K562 (cell line): Measurements from ENCODE around the gene AFAP1. TPM values are rescaled to one million over a fixed set of nuclear protein-coding genes. Genes with fewer than 3 reads are reported as not detected.

ENCODE experiments used
- ATAC-seq: fragments of 200-7000 bp; cut with Tn5 transposase; 3 replicates; pipeline ENCODE4 v1.9.1; 2020; ENCODE audit warnings: moderate library complexity
- BruUV-seq: library from RNA; stranded (reverse); fragments of 400-500 nt; replicated peaks from 2 replicates; lab custom pipeline; 2021; lab: Mats Ljungman, UMichigan
- CTCF ChIA-PET: fragments of 300-600 bp; formaldehyde crosslinking; extraction: SDS; loops from one replicate; lab custom pipeline; 2021; ENCODE audit warnings: low intra/inter-chr PET ratio; lab: Yijun Ruan, JAX
- POLR2A ChIA-PET: fragments of 300-600, 350-650 bp; sonication (Branson Sonifier 250); formaldehyde crosslinking; extraction: SDS; loops from one replicate; lab custom pipeline; 2021; ENCODE audit warnings: antibody characterized with exemption, inconsistent platforms; lab: Yijun Ruan, JAX
- DNase-seq, 4 experiments: peaks; one replicate each; pipeline versions ENCODE4 v3.0.0 to v3.0.0-alpha.2; 2011 to 2018; ENCODE audit warnings: low spot score in 3 of 4, mixed read lengths in 3 of 4; ENCODE audit errors: extremely low read depth in 1 of 4
- FAIRE-seq: peaks from 2 replicates; lab custom pipeline; 2011; peaks lifted over from hg19 to GRCh38; lab: Jason Lieb, UNC
- H2AFZ ChIP-seq: 2 replicates; pipeline ENCODE4 v1.6.0; 2011; ENCODE audit warnings: low read depth, low read length, control low read depth, inconsistent platforms
- H3K27ac ChIP-seq: fragments of 200-600 bp; 3 replicates; pipeline ENCODE4 v1.8.0; 2011; ENCODE audit warnings: low read depth, mild to moderate bottlenecking, control low read depth, inconsistent platforms, low read length, moderate library complexity, mixed read lengths; ENCODE audit errors: extremely low read depth
- H3K27me3 ChIP-seq, 2 experiments: fragments of 300-600 bp in 1 of 2; 2 replicates in 1 of 2; 3 replicates in 1 of 2; pipeline versions ENCODE4 v1.6.0 to v1.8.0; 2011; ENCODE audit warnings: inconsistent platforms in 2 of 2, low read length in 2 of 2, mild to moderate bottlenecking in 1 of 2, mixed read lengths in 1 of 2, moderate library complexity in 1 of 2; ENCODE audit not compliant: control insufficient read depth in 2 of 2, insufficient read depth in 2 of 2
- H3K36me3 ChIP-seq: fragments of 300-600 bp; 3 replicates; pipeline ENCODE4 v1.8.0; 2011; ENCODE audit warnings: mild to moderate bottlenecking, low read length, inconsistent platforms; ENCODE audit not compliant: control insufficient read depth, insufficient read depth
- H3K4me1 ChIP-seq, 2 experiments: fragments of 200-600 bp in 1 of 2; replicated peaks in 1 of 2; 2 replicates in 1 of 2; 3 replicates in 1 of 2; pipeline versions ENCODE4 v1.5.1 to v1.8.0; 2011; ENCODE audit warnings: inconsistent platforms in 2 of 2, low read length in 2 of 2, mild to moderate bottlenecking in 1 of 2, mixed read lengths in 1 of 2, moderate library complexity in 1 of 2; ENCODE audit not compliant: control insufficient read depth in 2 of 2, insufficient read depth in 2 of 2
- H3K4me2 ChIP-seq: 2 replicates; pipeline ENCODE4 v1.6.1; 2011; ENCODE audit warnings: low read length, control low read depth, inconsistent platforms, mixed read lengths; ENCODE audit not compliant: insufficient read depth
- H3K4me3 ChIP-seq: fragments of 200-600 bp; sonication (generic), shearing (Covaris generic); 2 replicates; pipeline ENCODE4 v1.5.1; 2016; ENCODE audit warnings: control low read depth, inconsistent platforms
- H3K79me2 ChIP-seq: fragments of 200-600 bp; 3 replicates; pipeline ENCODE4 v1.8.0; 2011; ENCODE audit warnings: low read length, inconsistent platforms; ENCODE audit not compliant: control insufficient read depth, insufficient read depth
- H3K9ac ChIP-seq, 2 experiments: 2 replicates each; pipeline versions ENCODE4 v1.6.0 to v1.6.1; 2011; ENCODE audit warnings: low read depth in 2 of 2, low read length in 2 of 2, control low read depth in 1 of 2, inconsistent platforms in 1 of 2, mild to moderate bottlenecking in 1 of 2, mixed read lengths in 1 of 2; ENCODE audit not compliant: insufficient read depth in 1 of 2
- H3K9me1 ChIP-seq: one replicate; pipeline ENCODE4 v1.6.0; 2011; ENCODE audit warnings: inconsistent platforms, mild to moderate bottlenecking, low read length, moderate library complexity; ENCODE audit not compliant: control insufficient read depth, insufficient read depth
- H3K9me3 ChIP-seq: replicated peaks from 2 replicates; pipeline ENCODE4 v1.5.1; 2011; ENCODE audit warnings: low read depth, low read length, inconsistent platforms; ENCODE audit not compliant: control insufficient read depth, insufficient read depth
- H4K20me1 ChIP-seq: replicated peaks from 2 replicates; pipeline ENCODE4 v1.6.1; 2011; ENCODE audit warnings: low read length, inconsistent platforms, mixed read lengths; ENCODE audit not compliant: control insufficient read depth, insufficient read depth
- C11orf30 ChIP-seq: fragments of 450-650 bp; IDR thresholded peaks from 2 replicates; pipeline ENCODE4 v1.6.1; 2016; ENCODE audit warnings: low read depth, mild to moderate bottlenecking
- CHD2 ChIP-seq: IDR thresholded peaks from 2 replicates; pipeline ENCODE4 v1.6.1; 2011; ENCODE audit warnings: low read depth, low read length
- CREB5 ChIP-seq: fragments of 250-450 bp; sonication (Bioruptor Pico); IDR thresholded peaks from 2 replicates; pipeline ENCODE4 v1.5.0; 2020; ENCODE audit warnings: mild to moderate bottlenecking
- EHMT2 ChIP-seq: fragments of 450-650 bp; IDR thresholded peaks from 2 replicates; pipeline ENCODE4 v1.6.1; 2018; ENCODE audit warnings: antibody characterized with exemption
- NR2C1 ChIP-seq, 2 experiments: fragments of 450-650 bp; IDR thresholded peaks; 2 replicates each; pipeline ENCODE4 v1.6.1; 2017; ENCODE audit warnings: mild to moderate bottlenecking in 2 of 2, antibody characterized with exemption in 1 of 2, inconsistent platforms in 1 of 2, missing compliant biosample characterization in 1 of 2, missing genetic modification characterization in 1 of 2
- XRCC3 ChIP-seq: fragments of 450-650 bp; IDR thresholded peaks from 2 replicates; pipeline ENCODE4 v1.6.1; 2017; ENCODE audit warnings: mild to moderate bottlenecking, moderate library complexity
- XRCC5 ChIP-seq: fragments of 200-400 bp; formaldehyde crosslinking; IDR thresholded peaks from 2 replicates; pipeline ENCODE4 v1.6.1; 2017; ENCODE audit warnings: low read depth, mild to moderate bottlenecking, low read length
- ZEB2 ChIP-seq: fragments of 450-650 bp; IDR thresholded peaks from 2 replicates; pipeline ENCODE4 v1.6.1; 2016
- ZNF175 ChIP-seq: fragments of 200-800 bp; sonication (Bioruptor generic); IDR thresholded peaks from 2 replicates; pipeline ENCODE4 v1.6.1; 2016; ENCODE audit warnings: low read depth, mild to moderate bottlenecking, missing genetic modification characterization, missing compliant biosample characterization
- ZSCAN29 ChIP-seq: fragments of 450-650 bp; IDR thresholded peaks from 2 replicates; pipeline ENCODE4 v1.6.1; 2017
- WGBS: fragments of 100-300 bp; shearing (Covaris generic); methylation state at CpG from one replicate; pipeline ENCODE4 v1.1.6; 2016; ENCODE audit warnings: low coverage, mixed read lengths; ENCODE audit not compliant: insufficient coverage; ENCODE audit errors: missing lambda C conversion rate; 5-methylcytosine and 5-hydroxymethylcytosine counted together
- in situ Hi-C: fragments of 300-500 bp; cut with MboI; formaldehyde crosslinking; loops from 4 replicates; pipeline ENCODE4 v1.15.0; 2018; ENCODE audit warnings: inconsistent platforms, mixed read lengths
- intact Hi-C: fragments of 100-400 bp; cut with micrococcal nuclease; formaldehyde crosslinking; loops from 2 replicates; pipeline ENCODE4 v1.14.2; 2022
- polyA plus RNA-seq, 8 experiments: library from polyadenylated mRNA; depleted of rRNA in 4 of 8; stranded (reverse) in 5 of 8; unstranded in 3 of 8; fragments of >200 nt; fragmentation: Nextera tagmentation in 2 of 8; fragmentation: Illumina TruSeq in 1 of 8; extraction: Ambion mirVana in 2 of 8; extraction: Trizol in 1 of 8; gene quantifications; 2 replicates each; pipeline versions ENCODE4 v1.2.1 to v1.2.3, GENCODE V29; 2011 to 2014; ENCODE audit warnings: inconsistent platforms in 1 of 8, missing spikeins in 1 of 8
- total RNA-seq, 7 experiments: library from RNA; depleted of rRNA in 6 of 7; stranded (reverse); fragments of >200 nt in 6 of 7; fragmentation: Illumina TruSeq in 2 of 7; extraction: Trizol in 2 of 7; gene quantifications; 2 replicates each; pipeline versions ENCODE4 v1.2.1 to v1.2.3, GENCODE V29; 2011 to 2021; ENCODE audit warnings: low replicate concordance in 1 of 7

Gene AFAP1
- total and polyA plus RNA-seq, 9 of the 15 experiments (the other 6 are each of a cell fraction or from before 2014, with no cell fraction given): 0.07 to 0.42 (median 0.12) TPM; not detected in 1

DNA sequence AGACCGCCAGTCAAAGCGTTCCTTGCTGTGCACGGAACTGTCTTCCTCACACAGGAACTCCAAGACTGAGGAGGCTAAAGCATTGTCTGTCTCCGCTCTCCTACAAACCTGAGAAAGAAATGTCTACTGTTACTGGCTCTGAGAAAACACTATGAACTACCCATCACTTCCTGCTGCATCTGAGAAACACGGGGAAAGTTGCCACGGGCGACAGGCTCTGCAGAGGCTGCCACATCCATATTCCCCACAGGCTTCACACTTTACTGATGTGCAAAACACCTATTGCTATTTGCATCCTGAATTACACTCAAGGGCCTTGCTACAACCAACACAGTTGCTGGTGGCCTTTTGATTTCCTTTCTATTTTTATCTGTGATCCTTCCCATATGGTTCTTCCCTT is 59.0 kb downstream of the AFAP1 start:
- FAIRE-seq (no peak), DNase-seq (no peak), ATAC-seq (no peak)
- H3K9me1 ChIP-seq: no peaks in the 10 kb centered on the region
- TF ChIP-seq CREB5 (CRISPR knock-in tag) (no peak), XRCC5 (no peak), CHD2 (no peak), ZSCAN29 (no peak), EHMT2 (no peak), ZNF175 (CRISPR knock-in tag) (no peak), XRCC3 (no peak), ZEB2 (no peak), C11orf30 (no peak), NR2C1 (IDR thresholded peaks at IDR 0.05) (no peak), NR2C1 (tag; IDR thresholded peaks at IDR 0.05) (no peak)
- no peaks in the 10 kb centered on the region for H3K4me1 ChIP-seq
- H3K4me3 ChIP-seq: no peak overlapping the region
- no peak overlapping the region for H2AFZ ChIP-seq
- ChIA-PET CTCF (no interaction called here), POLR2A (no interaction called here)
- in situ Hi-C loops (no loop called here), intact Hi-C loops (no loop called here)
- no peaks in the 10 kb centered on the region; the same call in 1 of the 2 replicates for H4K20me1 ChIP-seq
- no TSS peak for BruUV-seq
- H3K27me3 ChIP-seq: peaks cover 8 to 43% of the 10 kb centered on the region in 2 experiments; a peak in 3 of 5 replicates
- H3K27ac ChIP-seq: no peak overlapping the region
- H3K9me3 ChIP-seq: no peaks in the 10 kb centered on the region
- no peaks in the 10 kb centered on the region for H3K36me3 ChIP-seq
- 0% methylated on average over 7 of the region's 7 CpGs for WGBS
- no peak overlapping the region for H3K9ac ChIP-seq
- H3K79me2 ChIP-seq: no peaks in the 10 kb centered on the region
- no peak overlapping the region for H3K4me2 ChIP-seq
